Occipital lobe (tissue), 2 donors: ENCODE data around the gene TMEM108. TPM values are rescaled to one million over a fixed set of nuclear protein-coding genes. Genes with fewer than 3 reads are reported as not detected.
"Not testable (repeated sequence)": the region's sequence is repeated elsewhere in the genome, so short reads cannot be mapped to it uniquely, and the experiment has no call there.

Experiments
- DNase-seq: peaks from one replicate; lab custom pipeline; 2025; lab: John Stamatoyannopoulos, UW
- total RNA-seq: library from RNA; depleted of rRNA; stranded (reverse); fragments of >200 nt; gene quantifications from one replicate; pipeline ENCODE4 v1.2.3, GENCODE V29; 2014

The TMEM108 gene
- 27.1 TPM for total RNA-seq

DNA sequence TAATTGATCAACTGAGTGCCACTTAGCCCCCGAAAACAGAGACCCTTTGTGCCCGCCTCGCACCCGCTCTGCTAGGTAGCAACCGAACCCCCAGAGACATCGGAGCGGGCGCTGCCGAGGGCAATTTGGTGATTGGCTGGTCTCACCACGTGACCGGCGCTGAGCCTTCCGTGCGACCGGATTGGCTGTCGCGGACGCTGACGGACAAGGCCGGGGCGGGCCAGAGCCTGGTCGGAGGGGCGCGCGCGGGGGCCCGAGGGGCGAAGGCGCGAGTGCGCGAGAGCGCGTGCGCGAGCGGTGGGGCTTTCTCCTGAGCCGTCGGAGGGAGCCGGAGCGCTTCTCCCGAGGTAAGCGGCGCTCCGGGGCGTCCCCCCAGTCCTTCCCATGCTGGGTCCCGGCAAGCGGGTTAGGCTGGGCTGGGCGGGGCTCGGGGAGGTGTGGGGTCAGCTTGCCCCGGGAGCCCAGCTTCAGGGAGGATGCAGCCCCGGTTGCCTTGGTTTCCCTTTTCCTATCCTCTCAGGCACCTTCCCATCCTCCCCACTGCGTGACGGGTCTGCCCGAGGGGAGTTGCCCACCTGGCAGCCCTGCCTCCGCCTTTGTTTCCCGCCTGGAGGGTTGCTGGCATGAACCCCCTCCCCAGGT lies at the start of gene TMEM108:
Gene TMEM108 (plus strand): TSS at position 303 of the 642 bp plus-strand sequence.
- DNase-seq = peak; percentile 90

DNA sequence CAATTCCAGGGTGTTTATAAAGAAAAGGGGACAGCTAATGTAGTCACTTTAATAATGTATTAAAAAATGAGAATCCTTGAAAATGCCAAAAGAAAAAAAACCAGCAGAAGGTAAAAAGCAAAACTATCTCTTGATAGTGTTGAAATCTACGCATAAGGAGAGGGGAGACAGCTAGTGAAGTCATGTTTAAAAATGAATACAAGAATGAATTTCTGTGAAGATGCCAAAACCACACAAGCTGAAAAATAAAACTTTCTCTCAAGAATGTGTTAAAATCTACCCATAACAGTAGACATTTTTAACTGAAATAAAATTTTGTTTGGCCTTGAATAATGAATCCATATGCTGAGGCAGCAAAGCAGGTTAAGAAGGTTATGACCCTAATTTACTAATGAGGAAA lies 42.2 kb upstream of the TMEM108 start:
- DNase-seq = no peak

- DNase-seq = no peak
Observed at GRCh38 chr3:132997404-132998185, 40.6 kb upstream of the TMEM108 start.

- DNase-seq = not testable (repeated sequence)
Observed at GRCh38 chr3:133005032-133005431, 33.2 kb upstream of the TMEM108 start.

DNA sequence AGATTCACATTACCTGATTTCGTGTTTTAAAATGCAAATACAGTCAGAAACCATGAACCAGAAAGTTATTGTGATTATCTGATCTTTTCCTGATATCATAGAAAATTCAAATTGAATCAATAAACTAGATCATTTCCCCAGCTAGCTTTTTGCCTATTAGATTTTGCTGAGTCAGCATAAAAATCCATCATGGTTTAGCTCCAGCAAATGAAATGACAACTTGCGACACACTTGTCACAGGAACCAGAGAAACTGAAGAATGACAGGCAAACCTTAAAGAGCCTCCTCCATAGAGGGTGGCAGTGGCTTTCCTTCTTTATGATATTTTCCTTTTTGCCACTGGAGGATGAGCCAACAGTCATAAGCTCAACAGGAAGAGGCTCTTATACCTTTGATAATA lies 30.6 kb upstream of the TMEM108 start:
- no peak for DNase-seq

- DNase-seq = no peak
Observed at GRCh38 chr3:133014325-133014724, 23.9 kb upstream of the TMEM108 start.

DNA sequence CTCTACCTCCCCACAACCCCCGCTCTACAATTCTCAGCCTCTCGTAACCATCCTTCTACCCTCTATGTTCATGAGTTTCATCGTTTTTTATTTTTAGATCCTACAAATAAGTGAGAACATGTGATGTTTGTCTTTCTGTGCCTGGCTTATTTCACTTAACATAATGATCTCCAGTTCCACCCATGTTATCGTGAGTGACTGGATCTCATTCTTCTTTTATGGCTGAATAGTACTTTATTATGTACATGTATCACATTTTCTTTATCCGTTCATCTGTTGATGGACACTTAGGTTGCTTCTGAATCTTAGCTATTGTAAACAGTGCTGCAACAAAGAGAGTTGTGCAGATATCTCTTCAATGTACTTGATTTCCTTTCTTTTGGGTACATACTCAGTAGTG lies 22.6 kb upstream of the TMEM108 start:
- DNase-seq = not testable (repeated sequence)

DNA sequence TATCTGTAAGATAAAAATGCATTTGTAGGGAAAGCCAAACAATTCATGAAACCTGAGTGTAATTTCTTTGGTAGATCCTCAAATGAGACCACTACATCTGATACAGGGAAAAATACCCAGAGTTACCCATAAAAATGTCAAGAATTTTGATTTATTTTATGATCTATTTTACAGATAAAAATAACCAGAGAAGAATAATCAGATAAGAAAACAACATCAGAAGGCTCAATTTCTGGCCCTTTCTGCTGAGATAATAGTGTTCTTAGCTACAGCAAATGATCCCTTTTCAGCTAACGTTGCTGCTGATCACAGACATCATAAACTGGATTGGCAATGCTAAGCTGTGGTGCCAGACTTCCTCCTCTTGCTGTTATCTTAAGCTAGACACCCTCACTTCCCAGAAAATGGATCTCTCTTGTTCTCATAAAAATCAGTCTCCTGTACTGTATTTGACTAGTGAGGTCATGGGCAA lies 21.3 kb upstream of the TMEM108 start:
- DNase-seq = no peak

- no peak for DNase-seq
Observed at GRCh38 chr3:133018921-133019320, 19.3 kb upstream of the TMEM108 start.

DNA sequence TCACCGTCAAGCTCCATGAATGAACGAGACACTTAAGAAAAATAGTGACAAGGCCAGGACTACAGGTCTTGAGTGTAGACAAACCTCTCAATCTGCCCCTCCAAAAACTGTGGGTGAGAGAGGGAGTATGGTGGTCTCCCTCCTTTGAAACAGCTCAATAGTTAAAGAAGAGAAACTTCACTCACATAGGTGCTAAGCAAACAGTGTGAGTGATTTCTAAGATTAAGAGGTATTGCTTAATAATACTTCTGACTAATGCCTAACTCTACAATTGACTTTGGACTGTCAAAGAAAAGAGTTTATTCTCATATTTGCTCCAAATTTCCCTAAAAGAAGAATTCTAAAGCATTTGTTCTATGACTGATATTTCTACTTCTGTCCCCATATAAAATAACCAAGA lies 17.0 kb upstream of the TMEM108 start:
- DNase-seq = no peak

DNA sequence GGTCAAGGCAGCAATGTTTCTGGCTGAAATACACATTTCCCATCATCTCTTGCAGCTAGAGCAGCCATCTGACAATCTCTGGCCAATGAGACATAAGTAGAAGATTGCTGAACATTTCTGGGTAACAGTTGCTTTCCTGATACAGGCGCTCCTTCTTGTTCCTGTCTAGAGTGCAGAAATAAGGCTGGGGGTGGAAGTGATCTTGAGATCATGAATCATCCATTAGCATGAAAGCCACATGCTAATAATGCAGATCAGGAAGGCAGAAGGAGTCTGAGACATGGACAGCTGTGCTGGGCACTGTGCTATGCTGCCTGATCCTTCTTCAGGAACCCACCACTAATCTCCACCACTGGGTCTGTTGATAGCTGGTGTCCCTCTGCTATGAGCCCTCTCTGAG lies 14.8 kb upstream of the TMEM108 start:
- DNase-seq = no peak

DNA sequence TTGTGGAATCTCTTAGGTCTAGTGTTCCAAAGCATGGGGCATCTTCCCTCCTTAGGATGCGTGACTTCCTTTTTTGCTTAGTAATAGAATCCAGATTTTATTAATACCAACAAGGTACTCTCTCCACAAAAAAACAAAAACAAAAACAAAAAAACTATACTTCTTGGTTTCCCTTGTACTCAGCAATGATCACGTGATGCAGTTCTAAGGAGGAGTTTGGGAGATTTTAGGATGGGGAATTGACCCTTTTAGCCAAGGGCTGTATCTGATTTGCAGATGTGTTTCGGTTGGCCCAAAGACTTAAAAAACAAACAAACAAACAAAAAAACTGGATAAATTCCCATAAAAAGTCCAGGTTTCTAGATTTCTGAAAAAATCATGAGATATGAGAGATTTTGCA lies 12.6 kb upstream of the TMEM108 start:
- DNase-seq = no peak

GRCh38 chr3:133032301-133032700 lies 5.9 kb upstream of the TMEM108 start:
- DNase-seq = no peak

DNA sequence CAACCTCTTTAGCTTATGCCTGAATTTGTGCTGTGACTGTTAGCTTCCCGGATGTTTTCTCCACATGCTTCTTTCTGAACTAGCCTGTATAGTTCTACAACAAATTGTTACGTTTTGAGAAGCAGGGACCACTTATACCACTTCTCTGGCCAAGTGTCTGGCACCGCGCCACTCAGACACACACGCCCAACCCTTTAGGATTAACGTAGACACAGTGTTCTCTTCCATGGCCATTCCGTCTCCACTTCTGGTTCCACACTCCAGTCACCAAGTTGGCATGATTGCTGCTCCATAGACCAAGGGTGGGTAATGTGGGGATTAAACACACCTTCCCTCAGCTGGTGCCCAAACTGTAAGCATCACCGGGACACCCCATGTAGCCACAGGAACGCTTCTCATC lies 755 bp upstream of the TMEM108 start:
- no peak for DNase-seq

DNA sequence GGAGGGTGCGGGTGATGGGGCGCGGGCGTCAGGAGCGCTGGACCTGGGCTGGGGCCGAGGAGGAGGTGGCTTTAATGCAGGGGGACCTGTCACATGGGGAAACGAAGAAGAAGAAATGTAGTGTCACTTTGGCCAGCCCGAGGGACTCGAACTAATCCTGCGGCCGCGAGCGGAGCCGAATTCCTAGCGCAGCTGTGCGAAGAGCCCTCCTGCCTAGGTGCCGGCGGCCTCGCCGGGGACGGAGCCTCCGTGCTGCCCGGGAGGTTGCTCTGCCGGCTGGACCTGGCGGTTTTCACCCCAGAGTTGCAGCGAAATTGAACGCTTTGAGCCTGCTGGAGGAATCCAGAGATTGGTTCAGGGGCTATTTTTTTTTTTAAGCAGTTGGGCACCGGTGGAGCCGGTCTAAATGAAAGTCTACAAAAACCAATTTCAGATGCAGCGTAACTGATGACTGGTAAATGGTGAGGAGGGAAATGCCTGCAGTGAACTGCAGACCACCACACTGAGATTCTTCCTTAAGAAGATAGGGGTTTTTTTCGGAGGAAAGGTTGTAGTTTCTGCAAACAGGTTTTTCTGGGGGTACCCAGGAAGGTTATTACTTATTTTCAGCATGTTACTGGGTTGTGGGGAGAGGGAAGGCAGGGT lies 662 bp downstream of the TMEM108 start:
- DNase-seq = no peak

DNA sequence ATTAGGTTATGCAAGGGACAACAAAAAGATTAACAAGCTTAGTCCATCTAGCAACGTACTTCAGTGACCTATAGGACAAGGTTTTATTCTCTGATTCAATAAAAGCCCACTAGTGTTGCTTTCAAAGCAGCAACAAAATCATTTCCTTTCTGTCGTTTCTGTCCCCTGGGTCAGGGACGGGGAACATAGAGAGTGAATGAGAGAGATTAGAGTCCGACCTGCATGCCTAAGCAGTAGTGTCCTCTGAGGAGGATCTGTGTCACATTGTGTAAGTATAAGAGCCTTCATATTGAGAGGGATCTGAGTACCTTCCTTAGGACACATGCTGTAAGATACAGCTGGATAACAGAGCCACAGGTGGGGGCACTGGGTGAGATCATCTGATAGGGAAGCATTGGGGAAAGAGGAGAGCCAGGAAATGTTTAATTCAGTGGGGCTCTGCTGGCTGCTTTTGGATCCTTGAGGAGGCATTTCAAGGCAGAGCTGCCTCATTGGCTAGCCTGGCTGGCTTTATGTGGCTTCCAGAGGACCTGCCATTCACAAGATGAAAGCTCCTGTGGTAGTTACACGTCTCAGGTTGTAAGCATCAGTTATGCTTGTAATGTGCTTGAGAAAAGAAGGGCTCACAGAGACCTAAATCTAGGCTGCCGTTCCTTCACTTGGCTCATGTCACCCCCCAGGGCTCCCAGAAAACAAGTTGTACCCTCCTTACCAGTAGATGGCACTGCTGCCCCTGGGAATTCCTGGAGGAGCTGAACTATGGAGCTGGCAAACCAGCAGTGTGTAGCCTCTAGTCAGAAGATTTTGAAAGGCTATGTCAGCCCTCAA lies 2.7 kb downstream of the TMEM108 start:
- peak; percentile 84 for DNase-seq

GRCh38 chr3:133041524-133041829 lies 3.3 kb downstream of the TMEM108 start:
- DNase-seq = no peak

- no peak for DNase-seq
Observed at GRCh38 chr3:133042778-133043177, 4.6 kb downstream of the TMEM108 start.

GRCh38 chr3:133047980-133048379 lies 9.8 kb downstream of the TMEM108 start:
- DNase-seq = no peak

- DNase-seq = no peak
Observed at GRCh38 chr3:133049491-133049890, 11.3 kb downstream of the TMEM108 start.

DNA sequence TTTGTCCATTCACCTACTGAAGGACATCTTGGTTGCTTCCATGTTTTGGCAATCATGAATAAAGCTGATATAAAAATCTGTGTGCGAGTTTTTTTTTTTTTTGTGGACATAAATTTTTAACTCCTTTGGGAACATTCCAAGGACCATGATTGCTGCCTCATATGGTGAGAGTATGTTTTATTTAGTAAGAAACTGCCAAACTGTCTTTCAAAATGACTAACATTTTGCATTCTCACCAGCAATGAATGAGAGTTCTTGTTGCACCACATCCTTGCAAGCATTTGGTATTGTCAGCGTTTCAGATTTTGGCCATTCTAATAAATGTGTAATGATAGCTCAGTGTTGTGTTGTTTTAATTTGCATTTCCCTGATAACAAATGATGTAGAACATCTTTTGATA lies 12.7 kb downstream of the TMEM108 start:
- no peak for DNase-seq

DNA sequence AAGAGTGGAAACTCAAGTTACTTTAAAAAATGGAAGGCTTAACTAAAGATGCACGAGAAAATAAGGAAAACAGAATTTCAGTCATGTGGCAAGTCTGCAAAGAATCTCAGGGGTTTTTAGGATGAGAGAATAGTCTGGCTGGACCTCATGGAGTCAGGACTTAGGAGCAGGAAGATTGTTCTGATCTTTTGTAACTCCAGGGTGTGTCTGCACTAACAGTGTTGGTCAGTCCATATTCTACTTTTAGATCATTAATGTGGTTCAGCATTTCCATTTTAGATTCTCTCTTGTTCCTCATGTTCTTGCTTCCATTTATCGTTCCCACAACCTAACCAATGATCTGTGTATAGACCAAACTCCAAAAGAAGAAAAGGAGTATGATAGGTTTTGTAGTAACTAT lies 15.3 kb downstream of the TMEM108 start:
- no peak for DNase-seq
